Retinal pigment epithelial cell (primary cell): ENCODE measurements around the gene RIOX2.

Experiments used
- DNase-seq: peaks from one replicate; pipeline ENCODE4 v3.0.0-alpha.2; 2010; ENCODE audit warnings: low read depth
- H3K4me3 ChIP-seq: 2 replicates; pipeline ENCODE4 v1.5.1; 2011; ENCODE audit warnings: mild to moderate bottlenecking, low read length, control low read depth, moderate library complexity
- TF ChIP-seq, protein P1 (sequence below): conservative IDR thresholded peaks from 2 replicates; pipeline ENCODE4 v1.5.1; 2011; ENCODE audit warnings: low read depth, low read length, control low read depth, inconsistent platforms

RIOX2 gene

DNA sequence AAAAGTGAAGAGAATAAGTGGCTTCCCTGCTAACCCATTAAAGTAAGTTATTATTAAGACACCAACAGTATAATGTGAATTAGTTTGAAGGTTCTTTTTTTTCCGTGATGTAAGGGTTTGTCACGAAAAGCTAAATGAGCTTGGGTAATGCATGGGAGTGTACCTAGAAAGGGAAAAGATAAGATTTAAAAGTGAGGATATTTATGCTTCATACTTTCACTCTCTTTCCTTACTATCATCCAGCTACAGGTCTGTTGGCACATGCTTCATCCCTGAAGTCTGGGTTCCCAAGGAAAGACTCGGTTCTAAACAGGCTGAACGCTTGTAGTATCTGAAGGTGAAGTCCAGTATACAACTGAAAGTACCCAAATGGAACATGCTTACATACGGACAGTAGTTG, 26.9 kb upstream of the RIOX2 start:
- DNase-seq = no peak
- TF ChIP-seq, protein P1, sequence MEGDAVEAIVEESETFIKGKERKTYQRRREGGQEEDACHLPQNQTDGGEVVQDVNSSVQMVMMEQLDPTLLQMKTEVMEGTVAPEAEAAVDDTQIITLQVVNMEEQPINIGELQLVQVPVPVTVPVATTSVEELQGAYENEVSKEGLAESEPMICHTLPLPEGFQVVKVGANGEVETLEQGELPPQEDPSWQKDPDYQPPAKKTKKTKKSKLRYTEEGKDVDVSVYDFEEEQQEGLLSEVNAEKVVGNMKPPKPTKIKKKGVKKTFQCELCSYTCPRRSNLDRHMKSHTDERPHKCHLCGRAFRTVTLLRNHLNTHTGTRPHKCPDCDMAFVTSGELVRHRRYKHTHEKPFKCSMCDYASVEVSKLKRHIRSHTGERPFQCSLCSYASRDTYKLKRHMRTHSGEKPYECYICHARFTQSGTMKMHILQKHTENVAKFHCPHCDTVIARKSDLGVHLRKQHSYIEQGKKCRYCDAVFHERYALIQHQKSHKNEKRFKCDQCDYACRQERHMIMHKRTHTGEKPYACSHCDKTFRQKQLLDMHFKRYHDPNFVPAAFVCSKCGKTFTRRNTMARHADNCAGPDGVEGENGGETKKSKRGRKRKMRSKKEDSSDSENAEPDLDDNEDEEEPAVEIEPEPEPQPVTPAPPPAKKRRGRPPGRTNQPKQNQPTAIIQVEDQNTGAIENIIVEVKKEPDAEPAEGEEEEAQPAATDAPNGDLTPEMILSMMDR = no peak

DNA sequence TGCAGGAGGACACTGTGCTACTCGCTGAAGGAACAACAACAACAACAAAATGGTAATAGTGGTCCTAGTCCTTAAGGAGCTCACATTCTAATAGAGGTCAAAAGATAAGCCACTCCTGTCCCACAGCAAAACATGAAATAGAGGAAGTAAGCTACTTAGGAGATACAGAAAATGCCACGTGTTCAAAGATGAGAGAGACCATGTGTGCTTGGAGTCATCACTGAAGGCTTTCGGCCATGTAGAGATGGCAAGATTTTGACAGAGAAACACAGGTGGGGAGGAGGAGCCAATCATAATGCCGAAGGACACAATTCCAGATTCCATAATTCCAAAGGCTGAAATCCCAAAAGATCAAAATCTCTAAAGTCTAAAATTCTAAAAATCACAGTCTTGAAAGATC, 24.8 kb upstream of the RIOX2 start:
- TF ChIP-seq, protein P1 = no peak
- DNase-seq = no peak
- no peak overlapping the region for H3K4me3 ChIP-seq

More for the DNA sequence above, 26.9 kb upstream of the RIOX2 start:
- no peak overlapping the region for H3K4me3 ChIP-seq

- DNase-seq = no peak
- TF ChIP-seq, protein P1 = no peak
- no peak overlapping the region for H3K4me3 ChIP-seq
Observed at GRCh38 chr3:97994328-97994945, 22.2 kb upstream of the RIOX2 start.

DNA sequence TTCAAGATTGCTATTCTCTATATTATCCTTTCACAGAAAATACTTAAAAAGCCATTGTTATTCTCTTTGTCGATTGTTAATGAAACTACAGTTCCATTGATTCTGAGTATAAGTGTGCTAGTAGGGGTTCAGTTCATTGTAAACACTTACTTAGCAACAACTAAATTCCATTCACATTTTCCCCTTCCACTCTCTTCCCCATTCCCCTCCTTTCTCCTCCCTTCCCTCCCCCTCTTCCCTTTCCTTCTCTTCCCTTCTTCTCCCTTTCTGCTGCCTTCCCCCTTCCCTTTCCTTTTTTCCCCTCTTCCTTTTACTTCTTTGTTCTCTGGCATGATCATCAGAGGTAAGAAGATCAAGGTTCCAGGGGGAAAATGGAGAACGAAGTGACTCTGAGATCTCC, 21.3 kb upstream of the RIOX2 start:
- TF ChIP-seq, protein P1 = no peak
- no peak overlapping the region for H3K4me3 ChIP-seq
- DNase-seq = no peak

- TF ChIP-seq, protein P1 = no peak
- no peak overlapping the region for H3K4me3 ChIP-seq
- DNase-seq = no peak
Observed at GRCh38 chr3:97992547-97993173, 20.4 kb upstream of the RIOX2 start.

DNA sequence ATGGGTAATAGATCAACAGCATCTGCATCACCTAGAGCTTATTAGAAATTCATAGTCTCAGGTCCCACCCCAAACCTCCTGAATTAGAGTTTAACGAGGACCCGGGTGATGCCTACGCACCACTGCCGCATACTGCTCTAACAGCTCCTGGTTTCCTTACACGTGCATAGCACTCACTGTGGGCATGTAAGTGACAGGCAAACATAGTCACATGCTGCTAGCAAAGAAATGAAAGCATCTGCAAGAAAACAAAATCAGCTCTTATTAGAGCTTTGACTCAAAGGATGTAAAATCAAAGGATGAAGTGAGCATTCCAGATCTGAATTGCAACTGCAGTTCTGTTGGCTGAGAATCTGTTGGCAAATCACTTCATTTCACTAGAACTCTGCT, 19.1 kb upstream of the RIOX2 start:
- DNase-seq = no peak
- no peak overlapping the region for H3K4me3 ChIP-seq

More for the DNA sequence above, 19.1 kb upstream of the RIOX2 start:
- TF ChIP-seq, protein P1 = no peak
